Measurements from ENCODE around the gene TSPEAR. TPM values are rescaled to one million over a fixed set of nuclear protein-coding genes. Genes with fewer than 3 reads are reported as not detected.

Gene TSPEAR
- total RNA-seq, 2 experiments from 2014 or later, result not detected

DNA sequence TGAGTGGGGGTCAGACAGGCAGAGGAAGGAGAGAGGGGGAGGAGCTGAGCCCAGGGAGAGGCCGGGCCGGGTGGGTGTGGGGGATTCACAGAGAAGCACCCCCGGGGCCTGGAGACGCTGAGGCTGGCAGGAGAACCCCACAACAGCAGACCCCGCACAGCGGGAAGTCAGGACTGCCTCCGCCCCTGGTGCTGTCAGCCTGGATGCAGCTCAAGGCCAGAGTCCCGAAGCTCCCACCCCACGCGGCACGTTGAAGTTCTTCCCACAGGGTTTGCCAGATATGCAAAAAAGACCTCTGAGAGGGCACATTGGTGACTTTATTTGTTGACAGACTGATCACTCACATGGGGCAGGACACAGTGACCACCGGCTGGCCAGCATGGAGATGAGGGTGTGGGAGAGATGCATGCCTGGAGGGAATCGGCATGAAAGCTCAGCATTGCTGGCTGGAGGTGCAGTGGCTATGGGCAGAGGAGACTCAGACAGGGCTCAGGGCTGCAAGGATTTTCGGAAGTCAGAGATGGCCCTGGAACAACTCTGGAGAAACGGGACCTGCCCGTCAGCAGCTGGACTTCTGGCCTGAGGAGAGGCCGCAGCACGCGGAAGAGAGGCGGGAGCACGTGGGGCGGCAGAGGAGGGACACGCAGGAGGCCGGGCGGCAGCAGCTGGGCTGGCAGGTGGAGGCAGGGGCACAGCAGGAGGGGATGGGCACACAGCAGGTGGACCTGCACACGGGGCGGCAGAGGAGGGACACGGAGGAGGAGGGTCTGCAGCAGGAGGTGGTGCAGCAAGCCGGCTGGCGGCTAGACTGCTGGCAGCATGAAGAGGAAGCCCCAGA is 153.7 kb downstream of the TSPEAR start:
- H3K27ac Mint-ChIP-seq, result no peak overlapping the region
- peaks cover 0 to 4% of the 10 kb centered on the region in 2 experiments for H3K27me3 ChIP-seq (ENCODE audit: control insufficient read depth in 1 of 2, insufficient read depth in 2 of 2, low read length in 2 of 2)

DNA sequence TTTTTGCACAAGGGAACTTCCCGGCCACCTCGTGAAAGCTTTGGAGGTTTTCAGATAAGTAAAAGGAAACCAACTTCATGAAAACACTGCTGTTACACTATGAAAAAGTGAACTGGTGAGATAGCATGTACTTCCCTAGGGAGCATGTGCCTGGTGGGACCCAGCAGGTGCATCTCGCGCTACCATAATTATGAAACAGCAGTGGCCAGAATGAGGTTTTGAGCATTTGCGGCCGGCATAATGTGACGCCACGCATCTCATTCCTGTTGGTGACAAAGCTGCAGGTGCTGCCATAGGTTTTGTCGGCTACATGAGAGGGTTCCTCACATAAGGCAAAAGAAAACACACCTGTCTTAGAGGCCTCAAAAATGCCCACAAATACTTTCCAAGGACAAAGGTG is 154.5 kb downstream of the TSPEAR start:
- Mint-ChIP-seq H3K27me3 (no peaks in the 10 kb centered on the region), H3K4me1 (ENCODE audit: low read depth) (no peaks in the 10 kb centered on the region), H3K4me3 (no peak overlapping the region), H3K9me3 (peaks cover 10% of the 10 kb centered on the region), H3K36me3 (ENCODE audit: low read depth) (peaks cover 21% of the 10 kb centered on the region), H3K27ac (no peak overlapping the region)
- TF ChIP-seq, protein P1, sequence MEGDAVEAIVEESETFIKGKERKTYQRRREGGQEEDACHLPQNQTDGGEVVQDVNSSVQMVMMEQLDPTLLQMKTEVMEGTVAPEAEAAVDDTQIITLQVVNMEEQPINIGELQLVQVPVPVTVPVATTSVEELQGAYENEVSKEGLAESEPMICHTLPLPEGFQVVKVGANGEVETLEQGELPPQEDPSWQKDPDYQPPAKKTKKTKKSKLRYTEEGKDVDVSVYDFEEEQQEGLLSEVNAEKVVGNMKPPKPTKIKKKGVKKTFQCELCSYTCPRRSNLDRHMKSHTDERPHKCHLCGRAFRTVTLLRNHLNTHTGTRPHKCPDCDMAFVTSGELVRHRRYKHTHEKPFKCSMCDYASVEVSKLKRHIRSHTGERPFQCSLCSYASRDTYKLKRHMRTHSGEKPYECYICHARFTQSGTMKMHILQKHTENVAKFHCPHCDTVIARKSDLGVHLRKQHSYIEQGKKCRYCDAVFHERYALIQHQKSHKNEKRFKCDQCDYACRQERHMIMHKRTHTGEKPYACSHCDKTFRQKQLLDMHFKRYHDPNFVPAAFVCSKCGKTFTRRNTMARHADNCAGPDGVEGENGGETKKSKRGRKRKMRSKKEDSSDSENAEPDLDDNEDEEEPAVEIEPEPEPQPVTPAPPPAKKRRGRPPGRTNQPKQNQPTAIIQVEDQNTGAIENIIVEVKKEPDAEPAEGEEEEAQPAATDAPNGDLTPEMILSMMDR (IDR thresholded peaks at IDR 0.05), result no peak
- intact Hi-C loops (cut with DNase I, micrococcal nuclease), result no loop called here
- ATAC-seq (ENCODE audit: poor library complexity) (no peak), DNase-seq (no peak)
- H3K4me3 ChIP-seq (ENCODE audit: low read length), result no peak overlapping the region
- no peaks in the 10 kb centered on the region for H3K4me1 ChIP-seq (ENCODE audit: insufficient read depth, low read length)
- ChIA-PET POLR2A (no interaction called here), CTCF (no interaction called here)
- peaks cover 0 to 4% of the 10 kb centered on the region in 2 experiments for H3K27me3 ChIP-seq (ENCODE audit: control insufficient read depth in 1 of 2, insufficient read depth in 2 of 2, low read length in 2 of 2)
- H3K9me3 ChIP-seq (ENCODE audit: control insufficient read depth in 1 of 2, insufficient read depth in 1 of 2, low read length in 2 of 2), result peaks cover 5 to 33% of the 10 kb centered on the region in 2 experiments
- H3K27ac ChIP-seq (ENCODE audit: low read depth in 1 of 2, low read length in 2 of 2), result no peak overlapping the region
- H3K36me3 ChIP-seq (ENCODE audit: insufficient read depth, low read length), result no peaks in the 10 kb centered on the region

More for the DNA sequence above, 153.7 kb downstream of the TSPEAR start:
- POLR2A ChIA-PET, result no interaction called here
- peaks cover 5 to 25% of the 10 kb centered on the region in 2 experiments for H3K9me3 ChIP-seq (ENCODE audit: control insufficient read depth in 1 of 2, insufficient read depth in 1 of 2, low read length in 2 of 2)
- Mint-ChIP-seq H3K9me3 (peaks cover 17% of the 10 kb centered on the region), H3K4me3 (no peak overlapping the region), H3K36me3 (ENCODE audit: low read depth) (peaks cover 30% of the 10 kb centered on the region), H3K4me1 (ENCODE audit: low read depth) (no peaks in the 10 kb centered on the region), H3K27me3 (no peaks in the 10 kb centered on the region)
- no peak overlapping the region for H3K4me3 ChIP-seq (ENCODE audit: low read length)
- TF ChIP-seq, protein P1 (IDR thresholded peaks at IDR 0.05), result no peak
- no peaks in the 10 kb centered on the region for H3K36me3 ChIP-seq (ENCODE audit: insufficient read depth, low read length)
- ATAC-seq (ENCODE audit: poor library complexity) (no peak), DNase-seq (no peak)
- no peak overlapping the region for H3K27ac ChIP-seq (ENCODE audit: low read depth in 1 of 2, low read length in 2 of 2)
- intact Hi-C loops (cut with DNase I, micrococcal nuclease), result no loop called here
- CTCF ChIA-PET, result no interaction called here
- H3K4me1 ChIP-seq (ENCODE audit: insufficient read depth, low read length), result no peaks in the 10 kb centered on the region

DNA sequence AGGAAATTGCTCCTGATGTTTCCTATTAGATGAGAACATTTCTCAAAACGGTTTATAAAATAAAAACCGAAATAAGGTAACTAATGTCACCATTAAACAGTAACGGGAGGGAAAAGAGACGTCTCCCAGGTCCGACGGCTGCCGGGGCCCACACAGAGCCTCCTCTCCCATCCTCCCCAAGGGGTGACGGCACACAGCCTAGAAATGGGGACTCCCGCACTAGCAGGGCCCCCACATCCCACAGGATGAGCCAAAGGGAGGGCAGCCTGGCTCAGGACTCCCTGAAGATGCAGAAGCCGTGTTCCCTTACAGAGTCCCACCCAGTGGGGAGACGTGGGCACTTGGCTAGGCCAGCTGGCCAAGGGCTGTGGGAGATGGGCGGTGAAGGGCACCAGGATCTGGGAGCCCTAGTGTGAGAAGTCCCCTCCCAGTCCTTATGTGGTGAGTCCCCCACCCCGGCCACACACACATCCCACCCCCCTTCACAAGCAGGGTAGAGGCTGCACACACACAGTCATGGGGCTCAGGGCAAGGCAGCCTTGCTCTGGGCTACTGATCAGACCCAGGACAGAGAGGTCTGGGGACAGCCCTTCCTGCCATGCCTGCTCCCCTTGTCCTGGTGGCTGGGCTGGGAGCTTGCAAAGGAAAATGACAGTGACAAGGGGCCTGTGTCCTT is 156.0 kb downstream of the TSPEAR start:
- H3K9me3 Mint-ChIP-seq, result peaks cover 5% of the 10 kb centered on the region
- H3K27ac Mint-ChIP-seq, result no peak overlapping the region
- no peaks in the 10 kb centered on the region for H3K27me3 Mint-ChIP-seq
- no peak overlapping the region for H3K4me3 ChIP-seq (ENCODE audit: low read length)
- no peaks in the 10 kb centered on the region for H3K4me1 ChIP-seq (ENCODE audit: insufficient read depth, low read length)
- intact Hi-C loops (cut with DNase I, micrococcal nuclease), result no loop called here
- DNase-seq (no peak), ATAC-seq (ENCODE audit: poor library complexity) (no peak)
- H3K4me3 Mint-ChIP-seq, result no peak overlapping the region
- TF ChIP-seq, protein P1 (IDR thresholded peaks at IDR 0.05), result no peak
- peaks cover 0 to 4% of the 10 kb centered on the region in 2 experiments for H3K27me3 ChIP-seq (ENCODE audit: control insufficient read depth in 1 of 2, insufficient read depth in 2 of 2, low read length in 2 of 2)
- H3K36me3 Mint-ChIP-seq (ENCODE audit: low read depth), result peaks cover 9% of the 10 kb centered on the region
- H3K27ac ChIP-seq (ENCODE audit: low read depth in 1 of 2, low read length in 2 of 2), result no peak overlapping the region
- peaks cover 5 to 34% of the 10 kb centered on the region in 2 experiments for H3K9me3 ChIP-seq (ENCODE audit: control insufficient read depth in 1 of 2, insufficient read depth in 1 of 2, low read length in 2 of 2)
- H3K36me3 ChIP-seq (ENCODE audit: insufficient read depth, low read length), result no peaks in the 10 kb centered on the region
- no peaks in the 10 kb centered on the region for H3K4me1 Mint-ChIP-seq (ENCODE audit: low read depth)
- ChIA-PET POLR2A (no interaction called here), CTCF (no interaction called here)
